OCI-M2 (cell line): ENCODE results near the gene POLR2C.

Experiments used
- DNase-seq: peaks from one replicate; lab custom pipeline; 2025; ENCODE audit not compliant: unreplicated experiment; lab: John Stamatoyannopoulos, UW

Gene POLR2C

GRCh38 chr16:57517397-57518367 is 55.2 kb downstream of the POLR2C start:
- DNase-seq, result no peak

GRCh38 chr16:57518520-57518919 is 56.0 kb downstream of the POLR2C start:
- no peak for DNase-seq

- DNase-seq, result no peak
Observed at GRCh38 chr16:57518922-57519321, 56.4 kb downstream of the POLR2C start.

GRCh38 chr16:57519796-57520360 is 57.4 kb downstream of the POLR2C start:
- peak; percentile 35 for DNase-seq
